ENCODE measurements around the gene ERFE. TPM values are rescaled to one million over a fixed set of nuclear protein-coding genes. Genes with fewer than 3 reads are reported as not detected.
A peak's percentile ranks its signal among the peaks of the same experiment; 100 is the strongest.

The ERFE gene
- total RNA-seq, 2 donors from 2014 or later: 0.66 TPM; not detected in 1

GRCh38 chr2:238152771-238153688 is 5.7 kb upstream of the ERFE start:
- no peaks in the 10 kb centered on the region for H3K9me3 ChIP-seq
- no peaks in the 10 kb centered on the region for H3K4me1 ChIP-seq
- H3K4me3 ChIP-seq: no peak overlapping the region
- TF ChIP-seq POLR2A (IDR thresholded peaks at IDR 0.05): no peak
- TF ChIP-seq CTCF (IDR thresholded peaks at IDR 0.05): no peak
- H3K27me3 ChIP-seq: no peaks in the 10 kb centered on the region
- ATAC-seq: no peak
- WGBS, 2 donors: 79 to 80% methylated on average over 19 to 20 of the region's 22 CpGs
- H3K27ac ChIP-seq: no peak overlapping the region
- H3K36me3 ChIP-seq (replicated peaks in 1 of 2; ENCODE audit: insufficient read depth in 1 of 2, low read depth in 2 of 2): no peaks in the 10 kb centered on the region
- no peak for DNase-seq
- intact Hi-C loops (cut with DNase I): no loop called here

DNA sequence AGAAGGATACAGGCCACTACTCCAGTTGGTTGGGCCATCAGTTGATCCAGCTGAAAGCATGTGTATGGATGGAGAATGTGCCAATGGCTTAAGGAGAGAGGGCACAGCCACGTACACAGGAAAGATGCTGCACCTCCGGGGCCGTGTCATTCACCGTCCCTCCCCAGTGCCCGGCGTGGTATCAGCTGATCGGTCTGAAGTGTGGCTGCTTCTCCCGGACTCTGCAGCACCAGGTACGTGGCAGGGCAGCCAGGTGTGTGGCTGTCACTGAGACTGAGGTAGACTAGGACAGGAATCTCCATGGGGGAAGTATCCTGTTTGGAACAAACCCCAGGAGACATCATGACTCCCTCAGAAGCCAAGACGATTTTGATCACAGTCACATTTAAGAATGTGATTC is 4.2 kb upstream of the ERFE start:
- ATAC-seq (no peak), DNase-seq (no peak)

GRCh38 chr2:238155051-238155760 is 3.6 kb upstream of the ERFE start:
- no peak overlapping the region for H3K4me3 ChIP-seq
- H3K9me3 ChIP-seq: no peaks in the 10 kb centered on the region
- WGBS, 2 donors: 88% methylated on average over 19 of the region's 19 CpGs
- TF ChIP-seq CTCF (IDR thresholded peaks at IDR 0.05) (no peak), POLR2A (IDR thresholded peaks at IDR 0.05) (no peak)
- H3K27ac ChIP-seq: peak overlapping the region in 1 of 4 donors; percentile 25
- peaks cover 0 to 7% of the 10 kb centered on the region in 2 donors for H3K27me3 ChIP-seq
- DNase-seq (peak in 1 of 4 donors; percentile 40), ATAC-seq (peak; percentile 25)
- intact Hi-C loops (cut with DNase I): no loop called here
- peaks cover 4% of the 10 kb centered on the region for H3K4me1 ChIP-seq
- no peaks in the 10 kb centered on the region for H3K36me3 ChIP-seq (replicated peaks in 1 of 2; ENCODE audit: insufficient read depth in 1 of 2, low read depth in 2 of 2)

More for the DNA sequence above, 4.2 kb upstream of the ERFE start:
- Histone ChIP-seq H3K27ac (no peak overlapping the region), H3K36me3 (replicated peaks in 1 of 2; ENCODE audit: insufficient read depth in 1 of 2, low read depth in 2 of 2) (no peaks in the 10 kb centered on the region), H3K9me3 (no peaks in the 10 kb centered on the region), H3K27me3 (peaks cover 0 to 5% of the 10 kb centered on the region in 2 donors), H3K4me3 (no peak overlapping the region), H3K4me1 (peaks cover 4% of the 10 kb centered on the region)
- TF ChIP-seq CTCF (IDR thresholded peaks at IDR 0.05): no peak
- no peak for TF ChIP-seq POLR2A (IDR thresholded peaks at IDR 0.05)
- WGBS, 2 donors: 85 to 91% methylated on average over 9 to 10 of the region's 10 CpGs
- intact Hi-C loops (cut with DNase I): no loop called here

GRCh38 chr2:238155761-238156694 is 2.7 kb upstream of the ERFE start:
- intact Hi-C loops (cut with DNase I): no loop called here
- no peaks in the 10 kb centered on the region for H3K36me3 ChIP-seq (replicated peaks in 1 of 2; ENCODE audit: insufficient read depth in 1 of 2, low read depth in 2 of 2)
- peaks cover 4% of the 10 kb centered on the region for H3K4me1 ChIP-seq
- TF ChIP-seq POLR2A (IDR thresholded peaks at IDR 0.05) (no peak), CTCF (IDR thresholded peaks at IDR 0.05) (no peak)
- DNase-seq (no peak), ATAC-seq (no peak)
- peak overlapping the region in 1 of 4 donors; percentile 25 for H3K27ac ChIP-seq
- peaks cover 0 to 7% of the 10 kb centered on the region in 2 donors for H3K27me3 ChIP-seq
- H3K4me3 ChIP-seq: no peak overlapping the region
- WGBS, 2 donors: 64 to 78% methylated on average over 7 to 18 of the region's 18 CpGs
- no peaks in the 10 kb centered on the region for H3K9me3 ChIP-seq

Measured in body of pancreas (tissue), 4 donors.